ENCODE results near the gene RELT.

The RELT gene

GRCh38 chr11:73375830-73376159 lies 404 bp upstream of the RELT start:
- no peak for DNase-seq (ENCODE audit: low read depth in 2 of 2)

- DNase-seq (ENCODE audit: low read depth in 2 of 2): peak; percentile 23 to 28
These were observed 817 bp downstream of the RELT start for GRCh38 chr11:73376803-73377629.

- DNase-seq (ENCODE audit: low read depth in 2 of 2): no peak
These were observed 3.1 kb downstream of the RELT start for GRCh38 chr11:73379189-73379880.

GRCh38 chr11:73380331-73380730 lies 4.1 kb downstream of the RELT start:
- no peak for DNase-seq (ENCODE audit: low read depth in 2 of 2)

- no peak for DNase-seq (ENCODE audit: low read depth in 2 of 2)
These were observed 4.8 kb downstream of the RELT start for GRCh38 chr11:73380897-73381410.

GRCh38 chr11:73381589-73381988 lies 5.4 kb downstream of the RELT start:
- DNase-seq (ENCODE audit: low read depth in 2 of 2): no peak

GRCh38 chr11:73382183-73382582 lies 6.0 kb downstream of the RELT start:
- no peak for DNase-seq (ENCODE audit: low read depth in 2 of 2)

- DNase-seq (ENCODE audit: low read depth in 2 of 2): no peak
These were observed 6.5 kb downstream of the RELT start for GRCh38 chr11:73382747-73383146.

- DNase-seq (ENCODE audit: low read depth in 2 of 2): no peak
These were observed 7.3 kb downstream of the RELT start for GRCh38 chr11:73383249-73384124.

- no peak for DNase-seq (ENCODE audit: low read depth in 2 of 2)
These were observed 7.9 kb downstream of the RELT start for GRCh38 chr11:73384125-73384441.

- DNase-seq (ENCODE audit: low read depth in 2 of 2): no peak
These were observed 8.3 kb downstream of the RELT start for GRCh38 chr11:73384531-73384871.

- DNase-seq (ENCODE audit: low read depth in 2 of 2): no peak
These were observed 8.9 kb downstream of the RELT start for GRCh38 chr11:73384872-73385689.

- no peak for DNase-seq (ENCODE audit: low read depth in 2 of 2)
These were observed 9.8 kb downstream of the RELT start for GRCh38 chr11:73386016-73386415.

- no peak for DNase-seq (ENCODE audit: low read depth in 2 of 2)
These were observed 10.3 kb downstream of the RELT start for GRCh38 chr11:73386546-73386945.

- no peak for DNase-seq (ENCODE audit: low read depth in 2 of 2)
These were observed 11.5 kb downstream of the RELT start for GRCh38 chr11:73387594-73388264.

GRCh38 chr11:73388265-73389133 lies 12.3 kb downstream of the RELT start:
- DNase-seq (ENCODE audit: low read depth in 2 of 2): no peak

- no peak for DNase-seq (ENCODE audit: low read depth in 2 of 2)
These were observed 12.9 kb downstream of the RELT start for GRCh38 chr11:73389134-73389525.

- DNase-seq (ENCODE audit: low read depth in 2 of 2): no peak
These were observed 13.7 kb downstream of the RELT start for GRCh38 chr11:73389916-73390315.

GRCh38 chr11:73390601-73391565 lies 14.7 kb downstream of the RELT start:
- no peak for DNase-seq (ENCODE audit: low read depth in 2 of 2)

Data from fibroblast of skin of left biceps (primary cell).